Activated naive CD8-positive, alpha-beta T cell treated with anti-CD3 and anti-CD28 coated beads, Interleukin-2, amount 50 U/mL, for 16 hours (primary cell): Measurements from ENCODE around the gene BCAS1.

Experiments
- DNase-seq: peaks from one replicate; pipeline ENCODE4 v3.0.0-alpha.2; 2020; ENCODE audit warnings: low read depth, low spot score

Gene BCAS1

GRCh38 chr20:54078296-54078984 is 8.0 kb upstream of the BCAS1 start:
- DNase-seq, result no peak

- no peak for DNase-seq
Measured at GRCh38 chr20:54076259-54076658, 5.9 kb upstream of the BCAS1 start.

DNA sequence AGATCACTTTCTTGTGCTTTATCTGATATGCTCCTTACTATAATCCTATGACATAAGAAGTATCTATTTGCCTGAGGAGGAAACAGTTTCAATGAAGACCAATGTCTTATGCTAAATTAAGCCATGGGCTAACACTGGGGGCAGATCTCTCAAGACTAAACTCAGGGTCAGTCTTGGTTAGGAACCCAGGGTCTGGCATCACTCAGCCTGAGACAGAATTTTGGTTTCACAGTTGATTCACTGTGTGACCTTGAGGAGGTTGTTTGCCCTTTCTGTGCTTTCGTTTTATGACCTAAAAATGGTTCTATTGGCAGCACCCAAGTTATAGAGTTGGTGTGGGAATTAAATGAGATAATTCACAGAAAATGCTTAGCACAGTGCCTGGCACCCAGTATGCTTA is 4.9 kb upstream of the BCAS1 start:
- DNase-seq, result no peak

DNA sequence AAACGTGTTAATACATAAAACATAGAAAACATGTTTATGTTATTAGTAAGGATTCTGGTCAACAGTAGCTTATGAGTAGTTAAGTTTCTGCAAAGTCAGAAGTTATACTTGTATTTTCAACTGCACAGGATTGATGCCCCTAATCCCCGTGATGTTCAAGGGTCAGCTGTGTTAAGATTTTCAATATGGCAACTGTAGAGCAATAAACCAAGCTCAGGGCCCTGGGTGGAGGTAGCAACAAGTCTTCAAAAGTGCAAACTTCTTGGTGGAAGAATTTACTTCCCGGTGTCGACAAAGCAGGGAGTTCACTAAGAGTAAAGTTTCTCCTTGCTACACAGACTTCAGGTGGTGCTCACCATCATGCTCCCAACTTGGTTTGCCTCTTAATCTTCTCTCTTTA is 4.1 kb upstream of the BCAS1 start:
- no peak for DNase-seq

GRCh38 chr20:54073288-54073687 is 2.9 kb upstream of the BCAS1 start:
- DNase-seq, result no peak

GRCh38 chr20:54069501-54069971 is 858 bp downstream of the BCAS1 start:
- no peak for DNase-seq

GRCh38 chr20:54068966-54069365 is 1.4 kb downstream of the BCAS1 start:
- no peak for DNase-seq

DNA sequence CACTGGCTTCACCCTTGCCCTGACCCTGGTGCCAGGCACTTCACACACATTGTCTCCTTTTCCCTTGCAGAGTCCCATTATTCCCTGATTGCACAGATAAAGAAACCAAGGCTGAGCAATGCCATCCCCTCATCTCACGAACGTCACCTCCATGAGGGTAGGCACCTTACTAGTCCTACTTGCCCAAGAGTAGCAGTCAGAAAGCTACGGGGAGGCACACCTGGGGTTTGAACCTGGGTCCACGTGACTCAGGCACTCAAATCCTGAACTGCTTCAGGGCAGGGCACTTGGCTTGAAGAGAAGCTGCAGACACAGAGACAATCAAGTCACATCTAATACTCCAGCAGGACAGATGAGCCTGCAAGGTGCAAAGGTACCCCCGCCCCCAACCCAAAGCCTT is 1.9 kb downstream of the BCAS1 start:
- DNase-seq, result no peak

GRCh38 chr20:54067606-54068174 is 2.7 kb downstream of the BCAS1 start:
- DNase-seq, result no peak

- DNase-seq, result no peak
Measured at GRCh38 chr20:54065601-54066038, 4.8 kb downstream of the BCAS1 start.

GRCh38 chr20:54064939-54065338 is 5.5 kb downstream of the BCAS1 start:
- no peak for DNase-seq

- peak; percentile 34 for DNase-seq
Measured at GRCh38 chr20:54063992-54064676, 6.3 kb downstream of the BCAS1 start.

GRCh38 chr20:54063580-54063979 is 6.8 kb downstream of the BCAS1 start:
- no peak for DNase-seq

DNA sequence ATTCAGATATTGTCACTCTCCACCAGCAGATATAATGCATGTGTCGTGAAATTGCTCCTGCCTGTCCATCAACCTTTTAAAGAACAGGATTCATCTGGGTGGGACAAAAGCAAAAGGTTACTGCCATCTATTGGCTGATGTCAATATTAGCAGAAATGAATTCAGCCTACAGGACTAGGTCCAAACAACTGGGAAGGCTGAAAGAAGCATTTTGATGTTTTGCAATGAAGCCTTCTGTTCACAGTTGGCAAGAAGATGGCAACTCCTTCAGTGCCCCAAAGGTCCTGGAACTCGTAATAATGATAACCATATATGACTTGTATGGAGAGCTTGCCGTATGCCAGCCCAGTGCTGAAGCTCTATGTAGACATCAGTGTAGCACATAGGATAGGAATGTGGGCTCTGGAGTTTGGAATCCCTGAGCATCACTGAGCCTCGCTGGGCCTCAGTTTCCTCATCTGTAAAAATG is 7.5 kb downstream of the BCAS1 start:
- DNase-seq, result no peak

- no peak for DNase-seq
Measured at GRCh38 chr20:54061101-54061881, 9.1 kb downstream of the BCAS1 start.

DNA sequence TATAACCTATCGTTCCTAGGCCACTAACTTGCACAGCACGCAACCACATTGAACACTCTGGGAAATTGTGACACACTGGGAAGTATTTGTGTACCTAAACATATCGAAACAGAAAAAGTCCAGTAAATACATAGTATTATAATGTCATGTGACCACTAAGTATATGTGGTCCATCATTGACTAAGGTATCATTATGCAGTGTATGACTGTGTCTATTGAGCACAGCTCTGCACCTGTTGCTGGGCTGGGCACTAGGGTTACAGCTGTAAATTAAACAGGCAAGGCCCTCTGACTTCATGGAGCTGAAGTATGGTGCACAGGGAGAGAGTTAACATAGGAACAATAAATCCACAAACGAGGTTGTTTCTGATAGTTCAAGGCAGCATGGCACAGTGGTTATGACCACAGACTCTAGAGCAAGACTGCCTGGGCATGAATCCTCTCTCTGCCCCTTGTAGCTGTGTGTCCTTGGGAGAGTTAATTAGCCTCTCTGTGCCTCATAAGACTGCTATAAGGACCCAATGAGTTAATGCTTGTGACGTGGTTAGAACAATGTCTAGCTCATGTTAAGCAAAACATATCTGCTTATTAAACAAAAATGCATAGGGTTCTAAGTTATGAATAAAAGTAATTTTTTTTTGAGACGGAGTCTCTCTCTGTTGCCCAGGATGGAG is 10.6 kb downstream of the BCAS1 start:
- no peak for DNase-seq

- DNase-seq, result no peak
Measured at GRCh38 chr20:54058420-54059139, 11.8 kb downstream of the BCAS1 start.

DNA sequence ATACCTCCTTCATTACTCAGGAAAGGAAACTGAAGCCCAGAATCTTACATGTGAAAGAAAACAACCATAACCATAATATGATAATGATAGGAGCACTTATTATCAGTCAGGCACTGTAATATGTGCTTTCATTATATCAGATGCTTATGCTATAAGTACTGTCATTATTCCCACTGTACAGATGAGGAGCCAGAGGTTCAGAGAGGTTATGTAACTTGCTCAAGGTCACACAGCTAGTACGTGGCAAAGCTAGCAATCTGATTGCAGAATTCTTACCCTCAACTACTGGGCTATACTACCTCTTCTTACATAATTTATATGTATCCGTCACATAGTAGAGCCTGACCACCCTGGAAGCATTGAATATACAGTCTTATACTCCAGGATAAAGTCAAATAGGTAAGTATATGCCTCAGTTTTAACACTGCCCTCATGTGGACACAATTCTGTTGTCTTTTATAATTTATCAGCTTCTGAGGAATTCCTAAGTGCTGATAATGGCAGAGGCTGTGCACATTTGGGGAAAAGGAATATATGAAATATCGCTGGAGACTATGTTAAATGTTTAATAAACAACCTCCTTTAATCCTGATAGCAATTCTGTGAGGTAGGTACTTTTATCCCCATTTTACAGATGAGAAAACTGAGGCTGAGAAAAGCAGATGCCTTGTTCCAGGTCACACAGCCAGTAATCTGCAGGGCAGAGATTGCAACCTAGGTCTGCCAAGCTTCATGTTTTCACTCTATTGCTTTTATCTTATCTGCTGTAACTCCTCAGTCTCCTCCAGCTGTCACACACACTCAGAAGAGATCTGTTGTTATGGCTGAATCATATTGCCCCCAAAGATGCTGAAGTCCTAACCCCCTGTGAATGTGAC is 13.4 kb downstream of the BCAS1 start:
- DNase-seq, result no peak

DNA sequence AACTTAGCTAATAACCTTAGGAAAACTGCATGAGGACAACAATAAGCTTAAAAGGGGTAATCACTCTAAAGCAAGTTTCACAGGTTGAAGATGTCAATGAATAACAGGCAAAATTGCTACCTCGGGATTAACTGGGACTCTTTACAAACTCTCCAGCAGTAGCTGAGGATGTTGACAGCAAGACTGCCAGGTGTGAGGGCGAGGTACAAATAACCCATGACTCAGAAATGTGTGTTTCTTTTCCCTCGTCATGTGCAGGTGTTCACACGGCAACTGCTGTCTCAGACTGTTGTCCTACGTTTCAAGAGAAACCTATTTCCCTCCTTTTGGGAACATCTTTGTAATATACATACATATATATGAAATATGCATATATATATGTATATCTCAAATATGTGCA is 15.9 kb downstream of the BCAS1 start:
- DNase-seq, result no peak

DNA sequence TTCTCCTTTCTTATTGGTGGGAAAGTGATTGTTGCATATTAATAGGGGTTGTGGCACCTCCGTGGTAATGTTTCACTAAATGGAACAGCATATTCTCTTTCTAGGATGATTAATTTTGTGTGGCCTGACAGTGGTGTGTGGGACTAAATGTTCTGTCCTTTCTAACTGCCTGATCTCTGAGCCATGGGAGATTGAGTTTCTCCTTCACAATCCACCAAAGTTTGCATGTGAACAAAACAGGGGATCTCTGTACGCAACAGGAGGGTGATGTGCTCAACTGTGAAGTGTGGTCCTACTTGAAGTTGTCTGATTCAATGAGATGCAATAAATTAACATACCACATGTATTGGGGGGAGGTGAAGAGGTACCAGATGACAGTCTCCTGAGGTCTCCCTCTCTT is 19.3 kb downstream of the BCAS1 start:
- DNase-seq, result no peak
